ENCODE measurements around the gene HSPA8.
"Not testable (repeated sequence)": the region's sequence is repeated elsewhere in the genome, so short reads cannot be mapped to it uniquely, and the experiment has no call there.

The HSPA8 gene

GRCh38 chr11:123061403-123062157 lies at the start of gene HSPA8:
HSPA8 (minus strand) TSS chr11:123062136; CDS start chr11:123061324, 812 bp downstream.
- DNase-seq (ENCODE audit: low spot score in 2 of 2), result peak; percentile 49 to 87

GRCh38 chr11:123111465-123111864 lies 49.5 kb upstream of the HSPA8 start:
- peak; percentile 51 for ATAC-seq
- no peaks in the 10 kb centered on the region for H3K36me3 Mint-ChIP-seq
- no peaks in the 10 kb centered on the region for H3K9me3 Mint-ChIP-seq
- H3K27ac Mint-ChIP-seq, result no peak overlapping the region
- H3K4me1 Mint-ChIP-seq, result peaks cover 6% of the 10 kb centered on the region
- no peak overlapping the region for H3K4me3 Mint-ChIP-seq
- no peak for DNase-seq (ENCODE audit: low spot score in 2 of 2)

More at GRCh38 chr11:123061403-123062157, at the start of gene HSPA8:
- Mint-ChIP-seq H3K9me3 (no peaks in the 10 kb centered on the region), H3K4me1 (peaks cover 63% of the 10 kb centered on the region), H3K36me3 (peaks cover 80% of the 10 kb centered on the region), H3K4me3 (peak within 1 kb of the TSS; percentile 98), H3K27ac (peak within 1 kb of the TSS; percentile 100)
- ATAC-seq, result peak; percentile 38

GRCh38 chr11:123110397-123110796 lies 48.5 kb upstream of the HSPA8 start:
- Mint-ChIP-seq H3K4me3 (no peak overlapping the region), H3K27ac (peak overlapping the region; percentile 75), H3K4me1 (peaks cover 6% of the 10 kb centered on the region), H3K9me3 (no peaks in the 10 kb centered on the region), H3K36me3 (no peaks in the 10 kb centered on the region)
- DNase-seq (ENCODE audit: low spot score in 2 of 2) (no peak), ATAC-seq (peak; percentile 47)

GRCh38 chr11:123107945-123108495 lies 46.1 kb upstream of the HSPA8 start:
- H3K4me3 Mint-ChIP-seq, result no peak overlapping the region
- H3K9me3 Mint-ChIP-seq, result no peaks in the 10 kb centered on the region
- peaks cover 10% of the 10 kb centered on the region for H3K4me1 Mint-ChIP-seq
- no peaks in the 10 kb centered on the region for H3K36me3 Mint-ChIP-seq
- DNase-seq (ENCODE audit: low spot score in 2 of 2), result no peak
- no peak overlapping the region for H3K27ac Mint-ChIP-seq
- ATAC-seq, result no peak

- no peak for ATAC-seq
- DNase-seq (ENCODE audit: low spot score in 2 of 2), result no peak
- Mint-ChIP-seq H3K36me3 (no peaks in the 10 kb centered on the region), H3K9me3 (no peaks in the 10 kb centered on the region), H3K27ac (no peak overlapping the region), H3K4me3 (no peak overlapping the region), H3K4me1 (peaks cover 6% of the 10 kb centered on the region)
Measured at GRCh38 chr11:123104697-123105096, 42.8 kb upstream of the HSPA8 start.

- DNase-seq (ENCODE audit: low spot score in 2 of 2) (no peak), ATAC-seq (peak; percentile 60)
- H3K9me3 Mint-ChIP-seq, result no peaks in the 10 kb centered on the region
- H3K4me1 Mint-ChIP-seq, result peaks cover 6% of the 10 kb centered on the region
- no peak overlapping the region for H3K27ac Mint-ChIP-seq
- H3K36me3 Mint-ChIP-seq, result no peaks in the 10 kb centered on the region
- H3K4me3 Mint-ChIP-seq, result no peak overlapping the region
Measured at GRCh38 chr11:123103326-123103980, 41.5 kb upstream of the HSPA8 start.

GRCh38 chr11:123100379-123101085 lies 38.6 kb upstream of the HSPA8 start:
- no peaks in the 10 kb centered on the region for H3K9me3 Mint-ChIP-seq
- DNase-seq (ENCODE audit: low spot score in 2 of 2), result no peak
- no peak overlapping the region for H3K4me3 Mint-ChIP-seq
- H3K27ac Mint-ChIP-seq, result peak overlapping the region; percentile 87
- no peak for ATAC-seq
- peaks cover 6% of the 10 kb centered on the region for H3K4me1 Mint-ChIP-seq
- H3K36me3 Mint-ChIP-seq, result no peaks in the 10 kb centered on the region

GRCh38 chr11:123098990-123099389 lies 37.1 kb upstream of the HSPA8 start:
- Mint-ChIP-seq H3K9me3 (no peaks in the 10 kb centered on the region), H3K4me3 (no peak overlapping the region), H3K27ac (no peak overlapping the region), H3K4me1 (peaks cover 6% of the 10 kb centered on the region), H3K36me3 (no peaks in the 10 kb centered on the region)
- DNase-seq (ENCODE audit: low spot score in 2 of 2) (no peak), ATAC-seq (no peak)

GRCh38 chr11:123093739-123094138 lies 31.8 kb upstream of the HSPA8 start:
- no peaks in the 10 kb centered on the region for H3K4me1 Mint-ChIP-seq
- H3K36me3 Mint-ChIP-seq, result no peaks in the 10 kb centered on the region
- H3K9me3 Mint-ChIP-seq, result no peaks in the 10 kb centered on the region
- no peak overlapping the region for H3K4me3 Mint-ChIP-seq
- DNase-seq (ENCODE audit: low spot score in 2 of 2), result no peak
- H3K27ac Mint-ChIP-seq, result no peak overlapping the region
- ATAC-seq, result no peak

- Mint-ChIP-seq H3K27ac (no peak overlapping the region), H3K4me1 (peaks cover 10% of the 10 kb centered on the region), H3K9me3 (no peaks in the 10 kb centered on the region), H3K36me3 (no peaks in the 10 kb centered on the region), H3K4me3 (no peak overlapping the region)
- ATAC-seq, result no peak
- DNase-seq (ENCODE audit: low spot score in 2 of 2), result no peak
Measured at GRCh38 chr11:123091506-123091905, 29.6 kb upstream of the HSPA8 start.

- H3K9me3 Mint-ChIP-seq; H3K27ac Mint-ChIP-seq; DNase-seq (ENCODE audit: low spot score in 2 of 2); H3K4me3 Mint-ChIP-seq; ATAC-seq; H3K36me3 Mint-ChIP-seq: not testable (repeated sequence)
- peaks cover 18% of the 10 kb centered on the region for H3K4me1 Mint-ChIP-seq
Measured at GRCh38 chr11:123090168-123090567, 28.2 kb upstream of the HSPA8 start.

GRCh38 chr11:123088896-123089295 lies 27.0 kb upstream of the HSPA8 start:
- not testable (repeated sequence) for ATAC-seq; DNase-seq (ENCODE audit: low spot score in 2 of 2); H3K27ac Mint-ChIP-seq; H3K36me3 Mint-ChIP-seq; H3K9me3 Mint-ChIP-seq; H3K4me3 Mint-ChIP-seq
- peaks cover 21% of the 10 kb centered on the region for H3K4me1 Mint-ChIP-seq

- not testable (repeated sequence) for H3K9me3 Mint-ChIP-seq, H3K36me3 Mint-ChIP-seq
- H3K4me1 Mint-ChIP-seq, result peaks cover 33% of the 10 kb centered on the region
- peak in 1 of 2 donors; percentile 58 for DNase-seq (ENCODE audit: low spot score in 2 of 2)
- peak overlapping the region; percentile 54 for H3K4me3 Mint-ChIP-seq
- ATAC-seq, result peak; percentile 94
- peak overlapping the region; percentile 92 for H3K27ac Mint-ChIP-seq
Measured at GRCh38 chr11:123087657-123088056, 25.7 kb upstream of the HSPA8 start.

GRCh38 chr11:123086305-123086704 lies 24.4 kb upstream of the HSPA8 start:
- no peak for ATAC-seq
- H3K27ac Mint-ChIP-seq, result peak overlapping the region; percentile 92
- no peak for DNase-seq (ENCODE audit: low spot score in 2 of 2)
- peaks cover 34% of the 10 kb centered on the region for H3K4me1 Mint-ChIP-seq
- H3K36me3 Mint-ChIP-seq, result no peaks in the 10 kb centered on the region
- H3K9me3 Mint-ChIP-seq, result no peaks in the 10 kb centered on the region
- no peak overlapping the region for H3K4me3 Mint-ChIP-seq

GRCh38 chr11:123085497-123085896 lies 23.6 kb upstream of the HSPA8 start:
- Mint-ChIP-seq H3K9me3 (no peaks in the 10 kb centered on the region), H3K36me3 (no peaks in the 10 kb centered on the region), H3K27ac (peak overlapping the region; percentile 92), H3K4me1 (peaks cover 34% of the 10 kb centered on the region), H3K4me3 (no peak overlapping the region)
- ATAC-seq (no peak), DNase-seq (ENCODE audit: low spot score in 2 of 2) (no peak)
